SH-SY5Y (cell line): Measurements from ENCODE around the gene CALHM3.

ENCODE experiments used
- GATA2 ChIP-seq: IDR thresholded peaks from 2 replicates; pipeline ENCODE4 v1.6.1; 2011; ENCODE audit warnings: mild to moderate bottlenecking, low read depth, low read length
- GATA3 ChIP-seq: IDR thresholded peaks from 2 replicates; pipeline ENCODE4 v1.6.1; 2011; ENCODE audit warnings: low read depth, mild to moderate bottlenecking, low read length, moderate library complexity

DNA sequence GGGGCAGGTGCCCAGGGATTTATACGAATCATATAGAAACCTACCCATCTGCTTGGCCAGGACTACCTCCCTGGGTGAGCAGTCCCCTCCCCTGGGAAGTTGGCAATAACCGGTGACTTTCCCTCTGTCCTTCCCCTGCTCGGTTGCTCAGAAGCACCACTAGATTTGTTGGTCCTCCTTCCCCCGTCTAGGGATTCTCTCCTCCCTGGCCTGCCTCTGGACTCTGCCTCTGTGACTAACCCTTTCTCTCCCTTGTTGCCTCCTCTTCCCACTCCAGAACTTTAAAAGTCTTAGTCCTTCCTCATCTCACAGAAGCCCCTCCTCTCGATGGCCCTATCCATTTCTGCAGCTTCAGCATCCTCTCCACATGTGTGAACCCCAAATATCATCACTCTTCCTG lies 9.8 kb downstream of the CALHM3 start:
- TF ChIP-seq GATA2 = no peak
- TF ChIP-seq GATA3 = no peak
